HG03565 (cell line): ENCODE results near the gene LKAAEAR1.

Source experiments
- ATAC-seq: cut with Tn5 transposase; IDR thresholded peaks from one replicate; pipeline ENCODE4 v1.9.1; 2021; ENCODE audit warnings: mild to moderate bottlenecking, moderate library complexity; ENCODE audit not compliant: unreplicated experiment

The LKAAEAR1 gene

DNA sequence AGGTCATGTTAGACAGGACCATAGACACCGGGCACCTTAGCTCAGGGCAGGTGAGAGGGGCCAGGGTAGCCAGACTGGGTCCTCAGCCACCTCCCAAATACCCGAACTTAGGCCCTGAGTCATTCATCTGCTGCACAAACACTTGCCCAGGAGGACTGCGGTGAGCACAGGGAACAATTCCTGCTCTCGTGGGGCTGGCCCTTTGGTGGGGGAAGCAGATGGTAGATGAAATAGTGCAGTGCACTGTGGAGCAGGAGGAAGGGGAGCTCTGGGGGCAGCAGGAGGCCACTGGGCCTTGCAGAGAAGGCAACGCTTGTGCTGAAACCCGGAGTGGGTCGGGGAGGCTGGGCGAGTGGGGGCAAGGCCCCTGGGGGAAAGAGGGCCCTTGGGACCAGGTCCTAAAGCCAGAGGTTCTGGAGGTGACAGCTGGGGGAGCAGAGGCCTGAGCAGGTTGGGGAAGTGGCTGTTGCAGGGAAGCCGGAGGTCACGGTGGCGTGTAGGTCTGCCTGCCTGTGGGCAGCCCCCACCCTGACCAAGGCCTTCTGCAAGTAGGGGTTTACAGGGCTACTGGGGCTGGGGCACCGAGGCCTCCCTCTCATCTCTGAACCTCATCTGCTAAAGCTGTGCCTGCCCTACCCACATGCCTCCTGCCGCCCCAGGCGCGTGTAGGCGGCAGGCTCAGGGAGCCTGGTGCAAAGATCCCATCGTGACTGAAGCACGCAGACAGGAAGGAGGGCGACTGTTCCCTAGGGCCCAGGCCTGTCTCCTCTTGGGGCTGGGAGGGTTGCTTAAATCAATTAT is 27.8 kb upstream of the LKAAEAR1 start:
- no peak for ATAC-seq

DNA sequence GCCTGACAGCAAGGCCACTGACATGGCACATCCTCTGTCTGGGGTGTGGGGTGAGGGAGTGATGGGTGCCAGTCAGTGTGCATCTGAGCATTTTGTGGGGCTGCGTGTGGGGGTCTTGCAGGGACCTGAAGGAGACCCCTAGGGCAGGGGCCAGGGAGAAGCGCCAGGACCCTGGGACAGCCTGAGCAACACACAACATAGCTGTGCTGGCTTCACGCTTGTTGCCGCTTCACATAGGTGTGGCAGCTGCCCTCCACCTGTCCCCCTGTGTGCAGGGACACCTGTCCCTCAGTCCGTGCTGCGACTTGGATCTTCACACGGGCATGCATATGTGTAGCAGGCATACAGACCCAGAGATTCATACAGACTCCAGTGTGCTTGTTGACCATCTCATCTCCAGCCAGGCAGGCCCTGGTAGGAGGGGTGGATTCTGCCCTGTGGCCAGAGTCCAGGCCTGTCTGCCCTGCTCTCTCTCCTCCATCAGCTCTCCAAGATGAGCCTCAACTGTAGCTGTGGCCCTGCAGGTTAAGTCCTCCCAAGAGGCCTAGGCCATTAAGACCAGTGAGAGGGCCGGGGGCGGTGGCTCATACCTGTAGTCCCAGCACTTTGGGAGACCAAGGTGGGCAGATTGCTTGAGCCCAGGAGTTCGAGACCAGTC is 26.3 kb upstream of the LKAAEAR1 start:
- no peak for ATAC-seq

DNA sequence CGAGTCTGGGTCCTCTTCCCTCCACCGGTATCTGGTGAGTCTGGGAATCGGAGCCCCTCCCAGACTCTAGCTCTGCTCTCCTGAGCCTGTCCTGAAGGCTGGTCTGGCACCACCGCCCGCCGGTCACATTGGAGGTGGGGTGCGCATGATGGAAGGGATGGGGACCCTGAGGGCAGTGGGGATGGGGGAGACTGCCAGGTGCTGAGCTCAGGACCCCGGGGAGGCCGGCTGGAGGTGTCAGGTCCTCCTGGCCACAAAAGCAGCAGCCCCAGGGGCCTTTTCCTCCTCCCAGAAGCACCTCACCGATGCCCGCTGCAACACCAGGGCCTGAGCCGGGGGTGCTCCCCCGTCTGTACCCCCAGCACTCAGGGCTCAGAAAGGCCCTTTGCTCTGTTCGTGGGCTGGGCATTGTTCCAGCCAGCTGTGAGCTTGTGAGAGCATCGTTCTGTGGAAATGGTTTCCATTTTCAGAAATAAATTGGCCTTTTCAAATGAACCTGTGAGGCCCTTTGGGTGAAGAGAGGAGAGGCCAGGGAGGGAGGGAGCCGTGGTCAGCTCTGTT is 25.7 kb upstream of the LKAAEAR1 start:
- ATAC-seq, result no peak

DNA sequence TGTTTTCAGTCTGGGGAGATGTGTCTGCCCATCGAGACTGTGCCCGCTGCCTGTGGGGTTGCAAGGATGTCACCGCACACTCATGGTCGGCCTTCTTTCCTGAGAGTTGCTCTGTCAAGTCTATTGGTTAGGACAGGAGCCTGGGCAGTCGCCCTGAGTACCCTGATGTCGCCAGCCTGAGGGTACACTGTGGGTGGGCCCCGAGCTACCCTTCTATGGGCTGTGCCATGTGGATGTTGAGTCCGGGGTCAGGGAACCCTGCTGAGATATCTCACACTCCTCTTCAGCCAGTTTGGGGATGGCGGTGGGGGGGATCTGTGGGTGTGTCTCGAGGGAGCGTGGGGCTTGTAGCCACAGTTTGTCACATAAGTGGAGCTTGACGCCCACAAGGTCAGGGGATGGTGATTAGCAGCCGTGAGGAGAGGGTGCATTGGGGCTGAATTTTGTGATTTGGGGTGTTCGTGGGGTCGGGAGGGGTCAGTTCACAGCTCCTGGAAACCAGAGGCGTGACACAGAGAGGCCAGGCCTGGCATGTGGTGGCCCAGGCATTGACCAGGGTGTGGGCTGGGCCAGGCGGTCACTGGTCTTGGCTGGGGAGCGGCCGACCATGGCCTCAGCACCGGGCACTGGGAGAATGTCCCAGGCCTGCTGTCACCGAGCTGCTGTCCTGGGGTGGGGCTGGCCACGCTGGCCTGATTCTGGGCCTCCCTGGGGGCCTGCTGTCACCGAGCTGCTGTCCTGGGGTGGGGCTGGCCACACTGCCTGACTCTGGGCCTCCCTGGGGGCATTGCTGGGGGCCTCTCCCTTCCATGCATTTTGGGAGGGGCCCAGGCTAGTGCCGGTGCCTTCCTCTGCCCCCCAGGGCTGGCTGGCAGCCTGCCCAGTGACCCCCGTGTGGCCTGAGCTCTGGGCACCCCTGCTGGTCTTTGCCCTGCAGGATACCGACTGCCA is 24.8 kb upstream of the LKAAEAR1 start:
- ATAC-seq, result no peak

DNA sequence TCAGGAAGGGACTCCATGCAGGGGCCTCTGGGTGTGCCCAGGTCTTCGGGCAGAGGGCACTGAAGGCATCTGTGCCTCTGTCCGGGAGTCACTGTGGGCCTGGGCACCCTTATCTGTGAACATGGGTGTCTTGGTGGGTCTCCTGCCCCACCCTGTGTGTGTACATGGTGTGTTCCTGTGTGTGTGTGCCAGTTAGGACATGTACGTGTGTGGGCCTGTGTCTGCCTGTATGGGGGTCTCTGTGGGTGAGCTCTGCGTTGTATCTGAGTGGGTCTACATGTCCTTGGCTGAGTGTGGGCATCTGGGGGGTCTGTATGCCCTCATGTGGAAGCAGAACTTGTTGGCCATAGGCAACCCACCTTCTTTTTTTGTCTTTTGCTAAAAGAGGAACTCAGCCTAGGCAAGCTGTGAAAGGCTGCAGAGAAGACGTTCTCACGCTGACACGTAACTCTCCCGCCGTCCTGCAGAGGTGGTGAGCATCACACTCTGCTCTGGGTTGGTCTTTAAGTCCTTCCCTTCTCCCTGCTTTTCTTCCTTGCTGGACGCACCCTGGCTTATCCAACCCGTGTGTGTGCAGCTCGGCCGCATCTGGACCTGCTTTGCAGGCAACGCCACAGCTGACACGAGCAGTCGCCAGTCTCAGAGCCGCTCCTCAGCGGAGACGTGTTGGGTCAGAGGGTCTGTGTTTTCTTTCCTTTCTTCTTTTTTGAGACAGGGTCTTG is 23.7 kb upstream of the LKAAEAR1 start:
- ATAC-seq, result no peak

DNA sequence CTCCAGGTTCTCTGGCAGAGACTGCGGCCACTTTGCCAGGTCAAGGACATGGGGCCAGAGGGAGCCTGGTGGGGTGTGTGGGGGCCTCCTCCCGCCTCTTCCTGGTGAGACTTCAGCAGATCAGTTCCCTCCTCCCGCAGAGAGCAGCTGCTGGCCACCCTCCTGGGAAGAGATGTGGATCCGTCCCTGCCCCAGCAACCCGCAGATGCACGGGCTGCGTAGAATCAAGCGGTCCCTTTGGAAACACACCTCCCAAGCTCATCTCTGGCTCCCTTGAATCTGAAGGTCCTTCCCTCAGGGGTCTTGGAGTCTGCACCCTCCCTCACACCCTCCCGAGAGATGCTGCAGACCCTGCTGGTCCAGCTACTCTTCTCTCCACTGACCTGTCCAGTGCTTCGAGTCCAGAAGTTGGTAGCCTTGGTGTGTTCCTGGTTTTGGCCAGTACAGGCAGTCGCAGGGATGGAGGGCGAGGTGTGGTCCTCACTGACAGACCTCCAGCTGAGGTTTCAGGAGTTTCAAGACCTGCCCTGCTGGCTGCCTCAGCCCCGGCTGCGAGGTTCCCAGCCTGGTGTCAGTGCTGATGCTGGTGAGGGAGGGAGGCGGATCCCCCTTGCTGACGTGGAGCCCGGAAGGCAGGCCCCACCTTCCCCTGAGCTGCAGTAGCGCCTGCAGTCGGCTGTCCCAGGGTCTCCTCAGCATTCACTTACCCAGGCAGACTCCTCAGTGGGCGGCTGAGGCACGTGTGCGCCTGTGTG is 23.0 kb upstream of the LKAAEAR1 start, which contains the start of gene NPBWR2:
TSS of gene NPBWR2 (minus strand) at position 585 of the 755 bp plus-strand sequence. CDS start 734 bp downstream, outside the sequence.
- ATAC-seq, result no peak

DNA sequence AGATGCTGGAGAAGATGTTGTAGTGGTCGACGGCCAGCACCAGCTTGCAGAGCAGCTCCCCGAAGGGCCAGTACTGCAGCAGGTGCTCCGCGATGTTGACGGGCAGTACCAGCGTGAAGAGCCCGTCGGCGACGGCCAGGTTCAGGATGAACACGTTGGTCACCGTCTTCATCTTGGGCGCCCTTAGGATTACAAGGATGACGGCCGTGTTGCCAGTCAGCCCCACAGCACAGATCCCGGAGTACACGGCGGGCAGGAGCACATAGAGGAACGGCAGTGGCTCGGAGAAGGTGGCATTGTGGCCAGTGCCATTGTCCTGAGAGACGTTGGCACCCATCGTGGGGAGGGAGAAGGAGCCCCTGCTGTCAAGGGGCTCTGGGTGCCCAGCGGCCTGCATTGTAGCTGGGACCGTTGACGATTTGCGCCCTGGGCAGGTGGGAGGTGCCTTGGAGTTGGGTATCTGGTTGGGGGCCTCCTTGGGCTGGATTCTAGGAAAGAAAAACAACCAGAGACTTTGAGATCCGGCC is 22.3 kb upstream of the LKAAEAR1 start:
- no peak for ATAC-seq

DNA sequence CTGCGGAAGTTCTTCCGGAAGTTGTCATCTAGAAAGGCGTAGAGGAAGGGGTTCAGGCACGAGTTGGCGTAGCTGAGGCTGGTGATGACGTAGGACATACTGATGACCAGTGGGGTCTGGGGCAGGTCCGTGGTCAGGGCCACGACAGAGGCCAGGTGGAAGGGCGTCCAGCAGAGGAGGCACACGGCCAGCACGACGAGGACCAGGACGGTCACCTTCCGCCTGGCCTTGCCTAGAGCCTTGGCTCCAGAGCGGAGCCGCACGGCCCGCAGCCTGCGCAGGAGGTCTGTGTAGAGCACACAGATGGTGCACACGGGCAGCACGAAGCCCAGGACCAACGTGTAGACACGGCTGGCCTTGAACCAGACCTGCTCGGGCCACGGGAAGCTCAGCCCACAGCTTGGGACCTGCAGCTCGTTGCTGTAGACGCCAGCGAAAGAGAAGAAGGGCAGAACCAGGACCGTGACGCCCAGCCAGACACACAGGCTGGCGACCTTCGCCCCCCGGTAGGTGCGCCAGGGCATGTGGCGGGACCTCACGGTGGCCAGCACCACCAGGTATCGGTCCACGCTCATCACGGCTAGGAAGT is 21.7 kb upstream of the LKAAEAR1 start:
- ATAC-seq, result no peak

DNA sequence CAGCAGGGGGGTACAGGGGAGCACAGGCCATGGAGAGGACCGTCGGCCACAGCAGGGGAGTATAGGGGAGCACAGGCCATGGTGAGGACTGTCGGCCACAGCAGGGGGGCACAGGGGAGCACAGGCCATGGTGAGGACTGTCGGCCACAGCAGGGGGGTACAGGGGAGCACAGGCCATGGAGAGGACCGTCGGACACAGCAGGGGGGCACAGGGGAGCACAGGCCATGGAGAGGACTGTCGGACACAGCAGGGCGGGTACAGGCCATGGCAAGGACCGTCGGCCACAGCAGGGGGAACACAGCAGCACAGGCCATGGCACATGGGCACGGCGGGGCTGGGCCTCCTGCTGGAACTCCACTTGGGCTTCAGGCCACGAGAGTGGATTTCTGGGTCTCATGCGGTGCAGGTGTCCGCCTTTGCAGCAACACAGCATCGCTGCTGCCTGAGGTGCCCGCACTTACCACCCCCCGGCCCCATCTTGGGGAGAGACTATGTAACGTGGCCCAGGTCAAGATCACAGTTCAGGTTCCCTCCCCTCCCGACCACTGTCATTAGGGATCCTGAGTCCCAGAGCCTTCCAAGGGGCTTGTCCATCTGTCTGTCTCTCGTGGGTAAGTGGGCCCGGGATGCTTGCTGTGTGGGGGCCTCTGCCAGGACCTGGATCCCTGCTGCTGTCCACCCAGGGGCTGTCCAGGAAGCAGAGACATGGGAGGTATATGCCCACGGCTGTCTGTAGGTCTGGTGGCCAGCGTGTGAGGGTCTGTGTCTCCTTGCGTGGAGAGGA is 20.7 kb upstream of the LKAAEAR1 start:
- no peak for ATAC-seq

DNA sequence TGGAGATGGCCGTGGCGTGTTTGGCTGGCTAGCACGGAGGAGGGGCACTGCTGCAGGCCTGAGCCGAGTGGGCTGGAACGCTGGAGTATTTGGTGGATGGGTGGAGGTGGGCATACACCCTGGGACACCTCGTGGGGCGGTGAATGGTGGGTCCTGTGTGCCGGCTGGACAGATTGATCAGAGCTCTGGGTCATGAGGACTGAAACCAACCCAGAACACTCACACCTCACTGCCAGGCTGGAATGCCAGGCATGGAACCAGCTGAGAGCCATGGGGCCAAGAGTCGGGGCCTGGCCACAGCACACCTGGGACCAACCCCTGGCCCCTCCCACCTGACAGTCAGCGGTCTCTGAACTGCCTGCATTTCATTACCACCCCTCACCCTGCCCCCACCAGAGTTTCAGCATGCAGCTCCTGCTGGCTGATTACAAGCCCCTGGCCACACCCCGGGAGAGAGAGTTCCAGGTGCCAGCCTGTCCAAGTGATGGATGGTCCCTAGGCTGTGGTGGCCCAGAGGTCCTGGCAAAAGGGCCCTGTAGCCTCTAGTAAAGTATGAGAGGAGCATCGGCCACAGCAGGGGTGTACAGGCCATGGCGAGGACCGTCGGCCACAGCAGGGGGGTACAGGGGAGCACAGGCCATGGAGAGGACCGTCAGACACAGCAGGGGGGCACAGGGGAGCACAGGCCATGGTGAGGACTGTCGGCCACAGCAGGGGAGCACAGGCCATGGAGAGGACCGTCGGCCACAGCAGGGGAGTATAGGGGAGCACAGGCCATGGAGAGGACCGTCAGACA is 19.9 kb upstream of the LKAAEAR1 start:
- no peak for ATAC-seq

DNA sequence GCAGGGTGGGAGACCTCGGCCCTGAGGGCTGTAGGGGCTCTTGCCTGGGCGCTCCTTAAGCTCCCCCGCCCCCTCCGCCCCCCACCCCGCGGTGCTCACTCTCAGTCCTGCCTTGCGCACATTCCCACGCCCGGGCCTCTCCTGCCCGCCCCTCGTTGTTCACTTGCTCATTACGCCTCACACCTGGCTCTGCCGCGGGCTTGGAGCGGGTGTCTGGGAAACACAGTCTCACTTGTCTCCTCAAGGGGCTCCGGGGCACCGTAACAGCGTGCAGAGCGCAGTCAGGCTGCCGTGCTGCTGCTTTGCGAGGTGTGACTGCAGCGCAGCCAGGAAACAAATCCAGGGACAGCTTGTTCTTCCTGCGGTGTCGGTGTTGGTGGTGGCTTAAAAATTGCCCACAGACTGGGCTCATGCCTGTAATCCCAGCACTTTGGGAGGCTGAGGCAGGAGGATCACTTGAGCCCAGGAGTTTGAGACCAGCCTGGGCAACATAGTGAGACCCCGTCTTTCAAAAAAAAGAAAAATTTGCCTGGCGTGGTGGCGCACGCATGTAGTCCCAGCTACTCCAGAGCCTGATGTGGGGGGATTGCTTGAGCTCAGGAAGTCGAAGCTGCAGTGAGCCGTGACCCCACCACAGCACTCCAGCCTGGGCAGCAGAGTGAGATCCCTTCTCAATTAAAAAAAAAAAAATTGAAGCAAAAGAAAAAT is 18.6 kb upstream of the LKAAEAR1 start:
- no peak for ATAC-seq

DNA sequence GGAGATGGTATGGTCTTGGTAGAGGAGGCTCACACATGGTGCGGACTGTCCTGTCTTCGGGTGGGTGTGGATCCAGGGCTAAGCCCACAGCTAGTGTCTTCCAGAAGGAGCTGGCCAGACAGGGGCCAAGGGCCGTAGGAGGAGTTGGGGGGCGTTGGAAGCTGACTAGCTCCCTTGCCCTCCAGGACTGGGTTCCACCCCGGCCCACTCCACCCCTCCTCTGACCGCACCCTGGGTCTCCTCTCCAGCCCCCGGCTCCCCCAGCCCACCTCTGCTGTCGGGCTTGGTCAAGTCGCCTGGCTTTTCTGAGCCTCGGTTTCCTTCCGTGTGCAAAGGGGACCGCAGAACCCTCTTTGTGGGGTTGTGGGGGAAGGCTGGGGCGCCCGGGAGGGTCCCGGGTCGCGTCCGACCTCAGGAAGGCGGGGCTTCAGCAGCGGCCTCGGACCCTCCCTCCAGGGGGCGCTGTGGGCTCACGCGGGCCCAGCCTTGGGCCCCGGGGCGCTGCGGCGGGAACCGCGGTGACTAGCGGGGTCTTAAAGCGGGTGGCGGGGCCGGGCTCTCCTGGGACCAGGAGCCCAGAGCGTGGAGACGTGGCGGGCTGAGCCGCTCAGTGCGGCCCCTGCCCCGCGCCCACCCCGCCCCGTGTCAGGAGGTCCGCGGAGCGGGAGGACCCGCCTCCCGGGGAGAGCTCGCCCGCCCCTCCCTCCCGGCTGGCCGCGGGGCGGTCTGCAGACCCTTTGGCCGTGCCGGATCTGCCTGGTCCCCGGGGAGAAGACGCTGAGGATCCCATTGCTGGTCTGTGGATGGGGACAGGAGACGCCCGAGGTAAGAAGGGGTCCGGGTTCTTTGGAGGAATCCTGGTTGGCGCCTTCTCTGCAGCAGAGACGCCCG is 17.8 kb upstream of the LKAAEAR1 start:
- no peak for ATAC-seq

DNA sequence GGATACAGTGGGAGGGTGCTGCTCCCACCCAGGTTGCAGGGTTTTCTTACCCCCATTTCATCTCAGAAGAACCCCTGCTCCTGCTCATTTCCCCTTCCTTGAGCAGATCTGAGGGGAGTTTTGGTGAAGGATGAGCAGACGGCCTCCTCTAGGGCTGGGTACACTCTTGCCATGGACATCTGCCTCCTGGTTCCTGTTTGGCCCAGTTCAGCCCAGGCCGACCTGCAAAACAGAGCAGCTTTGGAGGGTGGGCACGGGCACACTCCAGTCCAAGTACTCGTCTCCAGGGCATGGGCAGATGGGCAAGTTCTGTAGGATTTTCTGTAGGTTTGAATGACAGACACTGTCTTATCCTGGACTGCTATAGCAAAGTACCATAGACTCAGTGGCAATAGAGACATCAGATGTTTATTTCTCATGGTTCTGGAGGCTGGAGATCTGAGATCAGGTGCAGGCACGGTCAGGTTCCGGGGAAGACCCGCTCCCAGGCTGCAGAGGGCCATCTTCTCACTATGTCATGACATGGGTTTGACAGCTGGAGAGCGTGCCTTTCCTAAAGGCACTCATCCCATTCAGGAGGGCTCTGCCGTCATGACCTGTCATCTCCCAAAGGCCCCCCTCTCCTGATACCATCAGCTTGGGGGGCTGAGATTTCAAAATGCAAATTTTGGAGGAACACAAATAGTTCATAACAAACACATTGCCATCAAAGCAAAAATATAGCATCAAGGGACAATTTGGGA is 16.9 kb upstream of the LKAAEAR1 start:
- ATAC-seq, result no peak

DNA sequence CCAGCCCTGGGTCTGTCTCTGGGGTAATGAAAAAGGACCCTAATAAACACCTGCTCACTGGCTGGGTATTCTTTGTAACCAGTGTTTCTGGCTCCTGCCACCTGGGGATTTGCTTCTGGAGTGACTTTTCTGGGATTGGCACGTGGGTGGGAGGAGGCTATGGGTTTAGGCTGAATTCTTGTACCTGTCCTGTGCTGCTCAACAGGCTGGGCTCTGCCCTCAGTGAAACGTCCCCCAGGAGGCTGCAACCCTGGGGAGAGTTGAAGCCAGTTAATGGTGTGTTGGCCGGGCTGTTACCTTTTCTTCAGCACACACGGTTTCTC is 16.3 kb upstream of the LKAAEAR1 start:
- no peak for ATAC-seq

DNA sequence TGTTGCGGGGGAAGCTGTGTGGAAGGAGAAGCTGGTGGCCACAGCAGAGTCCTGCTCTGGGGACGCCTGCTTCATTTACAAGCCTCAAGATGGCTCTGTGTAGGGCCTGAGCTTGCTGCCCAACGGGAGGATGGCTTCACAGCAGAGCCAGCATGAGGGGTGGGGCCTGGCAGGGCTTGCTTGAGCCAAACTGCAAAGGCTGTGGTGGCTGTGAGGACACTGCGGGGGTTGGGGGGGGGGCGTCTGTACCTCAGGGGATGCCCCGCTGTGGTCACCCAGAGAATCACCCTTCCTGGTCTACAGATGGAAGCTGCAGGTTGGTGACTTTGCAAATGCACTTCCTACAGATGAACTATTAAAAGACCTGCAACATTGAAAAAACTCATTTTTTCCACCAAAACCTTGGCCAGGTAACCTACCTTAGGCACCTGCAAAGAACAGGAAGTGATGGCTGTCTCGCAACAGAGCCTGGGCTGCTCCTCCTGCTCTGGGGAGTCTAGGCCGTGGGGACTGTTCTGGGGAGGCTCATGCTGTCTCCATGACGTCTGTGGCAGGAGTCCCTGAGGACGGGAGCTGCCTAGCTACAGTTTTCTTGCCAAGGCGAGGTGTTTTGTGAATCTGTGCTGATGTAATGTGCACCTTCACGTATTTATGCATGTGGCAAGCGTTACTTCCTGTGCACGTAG is 15.8 kb upstream of the LKAAEAR1 start:
- no peak for ATAC-seq
